Type B pancreatic cell (in vitro differentiated cells): Measurements from ENCODE around the gene SERPIND1. TPM values are rescaled to one million over a fixed set of nuclear protein-coding genes. Genes with fewer than 3 reads are reported as not detected.

ENCODE experiments used
- DNase-seq: peaks from one replicate; pipeline ENCODE4 v3.0.0; 2021; ENCODE audit warnings: mixed read lengths; ENCODE audit not compliant: unreplicated experiment; ENCODE audit errors: extremely low spot score
- H3K27ac Mint-ChIP-seq: 2 replicates; pipeline ENCODE4 v1.8.0; 2021; ENCODE audit warnings: mild to moderate bottlenecking, mixed read lengths
- H3K27me3 Mint-ChIP-seq: 2 replicates; pipeline ENCODE4 v1.8.0; 2021; ENCODE audit warnings: mixed read lengths
- H3K36me3 Mint-ChIP-seq: 2 replicates; pipeline ENCODE4 v1.8.0; 2021; ENCODE audit warnings: mixed read lengths
- H3K4me1 Mint-ChIP-seq: one replicate; pipeline ENCODE4 v1.8.0; 2021; ENCODE audit warnings: mixed read lengths; ENCODE audit not compliant: unreplicated experiment
- H3K4me3 Mint-ChIP-seq: 2 replicates; pipeline ENCODE4 v1.8.0; 2021; ENCODE audit warnings: mild to moderate bottlenecking, mixed read lengths
- H3K9me3 Mint-ChIP-seq: 2 replicates; pipeline ENCODE4 v1.8.0; 2021; ENCODE audit warnings: mixed read lengths
- CTCF ChIP-seq: fragments of 200-600 bp; sonication (generic); conservative IDR thresholded peaks from 2 replicates; pipeline ENCODE4 v1.5.0; 2021; ENCODE audit warnings: antibody characterized with exemption, mild to moderate bottlenecking
- total RNA-seq: library from RNA; stranded (reverse); gene quantifications from 2 replicates; pipeline ENCODE4 v1.2.1, GENCODE V29; 2021; ENCODE audit warnings: low replicate concordance

The SERPIND1 gene
- total RNA-seq, 1 donor from 2014 or later: 7.1 TPM

- Mint-ChIP-seq H3K36me3 (peaks cover 15% of the 10 kb centered on the region), H3K4me3 (no peak overlapping the region), H3K4me1 (no peaks in the 10 kb centered on the region), H3K27ac (no peak overlapping the region), H3K9me3 (no peaks in the 10 kb centered on the region), H3K27me3 (no peaks in the 10 kb centered on the region)
- no peak for DNase-seq
- no peak for TF ChIP-seq CTCF
Measured at GRCh38 chr22:20756846-20757245, 17.1 kb upstream of the SERPIND1 start.

- TF ChIP-seq CTCF: no peak
- DNase-seq: no peak
- Mint-ChIP-seq H3K4me3 (no peak overlapping the region), H3K27ac (no peak overlapping the region), H3K27me3 (no peaks in the 10 kb centered on the region), H3K9me3 (no peaks in the 10 kb centered on the region), H3K4me1 (no peaks in the 10 kb centered on the region), H3K36me3 (peaks cover 11% of the 10 kb centered on the region)
Measured at GRCh38 chr22:20758688-20759087, 15.2 kb upstream of the SERPIND1 start.

GRCh38 chr22:20760084-20760483, 13.8 kb upstream of the SERPIND1 start:
- Mint-ChIP-seq H3K9me3 (no peaks in the 10 kb centered on the region), H3K27ac (no peak overlapping the region), H3K4me1 (no peaks in the 10 kb centered on the region), H3K36me3 (peaks cover 19% of the 10 kb centered on the region), H3K4me3 (no peak overlapping the region), H3K27me3 (no peaks in the 10 kb centered on the region)
- no peak for TF ChIP-seq CTCF
- no peak for DNase-seq

- Mint-ChIP-seq H3K4me1 (no peaks in the 10 kb centered on the region), H3K27ac (no peak overlapping the region)
- no peak for DNase-seq
Measured at GRCh38 chr22:20761536-20761935, 12.4 kb upstream of the SERPIND1 start.

GRCh38 chr22:20762233-20762796, 11.6 kb upstream of the SERPIND1 start:
- H3K27me3 Mint-ChIP-seq: no peaks in the 10 kb centered on the region
- H3K4me1 Mint-ChIP-seq: no peaks in the 10 kb centered on the region
- H3K36me3 Mint-ChIP-seq: peaks cover 14% of the 10 kb centered on the region
- H3K4me3 Mint-ChIP-seq: no peak overlapping the region
- no peaks in the 10 kb centered on the region for H3K9me3 Mint-ChIP-seq
- no peak overlapping the region for H3K27ac Mint-ChIP-seq
- TF ChIP-seq CTCF: no peak
- DNase-seq: no peak

More at GRCh38 chr22:20761536-20761935, 12.4 kb upstream of the SERPIND1 start:
- no peak for TF ChIP-seq CTCF
- H3K27me3 Mint-ChIP-seq: no peaks in the 10 kb centered on the region
- peaks cover 19% of the 10 kb centered on the region for H3K36me3 Mint-ChIP-seq
- H3K9me3 Mint-ChIP-seq: no peaks in the 10 kb centered on the region
- H3K4me3 Mint-ChIP-seq: no peak overlapping the region
